ENCODE measurements around the gene TTC39B.

Gene TTC39B

GRCh38 chr9:15253197-15253596 lies 53.8 kb downstream of the TTC39B start:
- no peak overlapping the region for H3K27ac ChIP-seq (ENCODE audit: extremely low read depth, low read depth, low read length)
- H3K4me3 ChIP-seq (ENCODE audit: low read depth, low read length): no peak overlapping the region
- H3K9me3 ChIP-seq (ENCODE audit: control insufficient read depth, insufficient read depth, low read depth, low read length): no peaks in the 10 kb centered on the region
- H3K36me3 ChIP-seq (ENCODE audit: control insufficient read depth in 2 of 2, insufficient read depth in 1 of 2, low read length in 2 of 2): no peaks in the 10 kb centered on the region
- ChIA-PET POLR2A (no interaction called here), CTCF (no interaction called here)
- H3K4me1 ChIP-seq (ENCODE audit: control insufficient read depth, insufficient read depth, low read length): no peaks in the 10 kb centered on the region
- TF ChIP-seq ZNF311 (tag by site-specific recombination; IDR thresholded peaks at IDR 0.05; ENCODE audit: borderline replicate concordance): no peak
- no peak for TF ChIP-seq ZNF10 (tag by site-specific recombination; IDR thresholded peaks at IDR 0.05)
- no peak for TF ChIP-seq ZNF202 (tag by site-specific recombination; IDR thresholded peaks at IDR 0.05; ENCODE audit: borderline replicate concordance)
- no peak for TF ChIP-seq ZBTB48 (tag by site-specific recombination; IDR thresholded peaks at IDR 0.05)
- TF ChIP-seq, protein P1, sequence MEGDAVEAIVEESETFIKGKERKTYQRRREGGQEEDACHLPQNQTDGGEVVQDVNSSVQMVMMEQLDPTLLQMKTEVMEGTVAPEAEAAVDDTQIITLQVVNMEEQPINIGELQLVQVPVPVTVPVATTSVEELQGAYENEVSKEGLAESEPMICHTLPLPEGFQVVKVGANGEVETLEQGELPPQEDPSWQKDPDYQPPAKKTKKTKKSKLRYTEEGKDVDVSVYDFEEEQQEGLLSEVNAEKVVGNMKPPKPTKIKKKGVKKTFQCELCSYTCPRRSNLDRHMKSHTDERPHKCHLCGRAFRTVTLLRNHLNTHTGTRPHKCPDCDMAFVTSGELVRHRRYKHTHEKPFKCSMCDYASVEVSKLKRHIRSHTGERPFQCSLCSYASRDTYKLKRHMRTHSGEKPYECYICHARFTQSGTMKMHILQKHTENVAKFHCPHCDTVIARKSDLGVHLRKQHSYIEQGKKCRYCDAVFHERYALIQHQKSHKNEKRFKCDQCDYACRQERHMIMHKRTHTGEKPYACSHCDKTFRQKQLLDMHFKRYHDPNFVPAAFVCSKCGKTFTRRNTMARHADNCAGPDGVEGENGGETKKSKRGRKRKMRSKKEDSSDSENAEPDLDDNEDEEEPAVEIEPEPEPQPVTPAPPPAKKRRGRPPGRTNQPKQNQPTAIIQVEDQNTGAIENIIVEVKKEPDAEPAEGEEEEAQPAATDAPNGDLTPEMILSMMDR (tag by site-specific recombination; IDR thresholded peaks at IDR 0.05): no peak
- no peak for TF ChIP-seq ZNF121 (tag by site-specific recombination; IDR thresholded peaks at IDR 0.05)
- TF ChIP-seq ZBTB20 (tag by site-specific recombination; IDR thresholded peaks at IDR 0.05): no peak
- no peak for TF ChIP-seq ZNF626 (tag by site-specific recombination; IDR thresholded peaks at IDR 0.05)
- TF ChIP-seq ZNF664 (tag by site-specific recombination; IDR thresholded peaks at IDR 0.05): no peak
- TF ChIP-seq ZNF211 (tag by site-specific recombination; IDR thresholded peaks at IDR 0.05; ENCODE audit: low read depth): no peak
- no peak for TF ChIP-seq ZNF791 (tag by site-specific recombination; IDR thresholded peaks at IDR 0.05)
- TF ChIP-seq, protein P2, sequence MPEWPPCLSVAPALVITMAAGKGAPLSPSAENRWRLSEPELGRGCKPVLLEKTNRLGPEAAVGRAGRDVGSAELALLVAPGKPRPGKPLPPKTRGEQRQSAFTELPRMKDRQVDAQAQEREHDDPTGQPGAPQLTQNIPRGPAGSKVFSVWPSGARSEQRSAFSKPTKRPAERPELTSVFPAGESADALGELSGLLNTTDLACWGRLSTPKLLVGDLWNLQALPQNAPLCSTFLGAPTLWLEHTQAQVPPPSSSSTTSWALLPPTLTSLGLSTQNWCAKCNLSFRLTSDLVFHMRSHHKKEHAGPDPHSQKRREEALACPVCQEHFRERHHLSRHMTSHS (tag by site-specific recombination; IDR thresholded peaks at IDR 0.05): no peak
- TF ChIP-seq ZNF37A (tag by site-specific recombination; IDR thresholded peaks at IDR 0.05): no peak
- no peak for TF ChIP-seq ZFP3 (tag by site-specific recombination; IDR thresholded peaks at IDR 0.05; ENCODE audit: low read depth)
- TF ChIP-seq ZNF2 (tag by site-specific recombination; IDR thresholded peaks at IDR 0.05): no peak
- no peak for TF ChIP-seq ZNF785 (tag by site-specific recombination; IDR thresholded peaks at IDR 0.05)
- no peak for TF ChIP-seq ZNF239 (tag by site-specific recombination; IDR thresholded peaks at IDR 0.05)

GRCh38 chr9:15249981-15250380 lies 57.0 kb downstream of the TTC39B start:
- H3K36me3 ChIP-seq (ENCODE audit: control insufficient read depth in 2 of 2, insufficient read depth in 1 of 2, low read length in 2 of 2): no peaks in the 10 kb centered on the region
- CTCF ChIA-PET: no interaction called here

More at GRCh38 chr9:15249981-15250380, 57.0 kb downstream of the TTC39B start:
- no peak overlapping the region for H3K27ac ChIP-seq (ENCODE audit: extremely low read depth, low read depth, low read length)
- no peaks in the 10 kb centered on the region for H3K9me3 ChIP-seq (ENCODE audit: control insufficient read depth, insufficient read depth, low read depth, low read length)
- H3K4me3 ChIP-seq (ENCODE audit: low read depth, low read length): no peak overlapping the region
- POLR2A ChIA-PET: no interaction called here
- no peaks in the 10 kb centered on the region for H3K4me1 ChIP-seq (ENCODE audit: control insufficient read depth, insufficient read depth, low read length)
- TF ChIP-seq SALL2 (tag by site-specific recombination; IDR thresholded peaks at IDR 0.05; ENCODE audit: borderline replicate concordance) (no peak), ZNF544 (tag by site-specific recombination; IDR thresholded peaks at IDR 0.05) (no peak), ZNF664 (tag by site-specific recombination; IDR thresholded peaks at IDR 0.05) (no peak), YY2 (tag by site-specific recombination; IDR thresholded peaks at IDR 0.05) (no peak), IKZF3 (tag by site-specific recombination; IDR thresholded peaks at IDR 0.05) (no peak), KLF8 (tag by site-specific recombination; IDR thresholded peaks at IDR 0.05) (no peak), SP3 (tag by site-specific recombination; IDR thresholded peaks at IDR 0.05) (no peak)
- TF ChIP-seq, protein P3, sequence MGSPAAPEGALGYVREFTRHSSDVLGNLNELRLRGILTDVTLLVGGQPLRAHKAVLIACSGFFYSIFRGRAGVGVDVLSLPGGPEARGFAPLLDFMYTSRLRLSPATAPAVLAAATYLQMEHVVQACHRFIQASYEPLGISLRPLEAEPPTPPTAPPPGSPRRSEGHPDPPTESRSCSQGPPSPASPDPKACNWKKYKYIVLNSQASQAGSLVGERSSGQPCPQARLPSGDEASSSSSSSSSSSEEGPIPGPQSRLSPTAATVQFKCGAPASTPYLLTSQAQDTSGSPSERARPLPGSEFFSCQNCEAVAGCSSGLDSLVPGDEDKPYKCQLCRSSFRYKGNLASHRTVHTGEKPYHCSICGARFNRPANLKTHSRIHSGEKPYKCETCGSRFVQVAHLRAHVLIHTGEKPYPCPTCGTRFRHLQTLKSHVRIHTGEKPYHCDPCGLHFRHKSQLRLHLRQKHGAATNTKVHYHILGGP (tag by site-specific recombination; IDR thresholded peaks at IDR 0.05): no peak
- TF ChIP-seq, protein P4, sequence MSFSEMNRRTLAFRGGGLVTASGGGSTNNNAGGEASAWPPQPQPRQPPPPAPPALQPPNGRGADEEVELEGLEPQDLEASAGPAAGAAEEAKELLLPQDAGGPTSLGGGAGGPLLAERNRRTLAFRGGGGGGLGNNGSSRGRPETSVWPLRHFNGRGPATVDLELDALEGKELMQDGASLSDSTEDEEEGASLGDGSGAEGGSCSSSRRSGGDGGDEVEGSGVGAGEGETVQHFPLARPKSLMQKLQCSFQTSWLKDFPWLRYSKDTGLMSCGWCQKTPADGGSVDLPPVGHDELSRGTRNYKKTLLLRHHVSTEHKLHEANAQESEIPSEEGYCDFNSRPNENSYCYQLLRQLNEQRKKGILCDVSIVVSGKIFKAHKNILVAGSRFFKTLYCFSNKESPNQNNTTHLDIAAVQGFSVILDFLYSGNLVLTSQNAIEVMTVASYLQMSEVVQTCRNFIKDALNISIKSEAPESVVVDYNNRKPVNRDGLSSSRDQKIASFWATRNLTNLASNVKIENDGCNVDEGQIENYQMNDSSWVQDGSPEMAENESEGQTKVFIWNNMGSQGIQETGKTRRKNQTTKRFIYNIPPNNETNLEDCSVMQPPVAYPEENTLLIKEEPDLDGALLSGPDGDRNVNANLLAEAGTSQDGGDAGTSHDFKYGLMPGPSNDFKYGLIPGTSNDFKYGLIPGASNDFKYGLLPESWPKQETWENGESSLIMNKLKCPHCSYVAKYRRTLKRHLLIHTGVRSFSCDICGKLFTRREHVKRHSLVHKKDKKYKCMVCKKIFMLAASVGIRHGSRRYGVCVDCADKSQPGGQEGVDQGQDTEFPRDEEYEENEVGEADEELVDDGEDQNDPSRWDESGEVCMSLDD (tag by site-specific recombination; IDR thresholded peaks at IDR 0.05): no peak
